Testis (tissue), 2 donors: Measurements from ENCODE around the gene BRAF.

Experiments
- CTCF ChIP-seq, 3 experiments: fragments of 450-650 bp in 2 of 3; fragments of 200-600 bp in 1 of 3; sonication (generic) in 1 of 3; IDR thresholded peaks; one replicate each; pipeline ENCODE4 v1.5.1; 2016 to 2019; ENCODE audit warnings: antibody characterized with exemption in 3 of 3, mild to moderate bottlenecking in 2 of 3, moderate library complexity in 1 of 3
- POLR2A ChIP-seq: fragments of 450-650 bp; IDR thresholded peaks from one replicate; pipeline ENCODE4 v1.6.1; 2017; ENCODE audit warnings: antibody characterized with exemption, mild to moderate bottlenecking, moderate library complexity

DNA sequence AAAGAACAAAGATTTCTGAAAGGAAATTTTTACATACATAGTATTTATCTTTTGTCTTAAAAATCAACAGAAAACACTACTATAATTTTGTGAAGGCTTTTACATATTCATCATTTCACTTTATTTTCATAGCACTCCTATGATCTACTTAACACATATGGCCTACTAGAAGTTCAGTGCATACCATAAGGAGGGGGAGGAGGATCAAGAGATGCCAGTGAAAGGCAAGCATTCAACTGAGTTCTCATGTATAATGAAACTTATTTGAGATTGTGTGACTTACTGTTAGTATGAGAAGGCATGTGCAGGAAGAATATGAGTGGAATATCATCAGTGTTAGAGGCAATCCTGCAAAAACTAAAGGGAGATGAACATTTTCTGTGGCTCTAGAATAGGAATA lies 10.6 kb downstream of the BRAF start:
- TF ChIP-seq CTCF (IDR thresholded peaks at IDR 0.05) (no peak), POLR2A (no peak)
